ENCODE results near the gene LAYN. TPM values are rescaled to one million over a fixed set of nuclear protein-coding genes. Genes with fewer than 3 reads are reported as not detected.

The LAYN gene
- total RNA-seq, 1 donor, result 66.5 TPM

DNA sequence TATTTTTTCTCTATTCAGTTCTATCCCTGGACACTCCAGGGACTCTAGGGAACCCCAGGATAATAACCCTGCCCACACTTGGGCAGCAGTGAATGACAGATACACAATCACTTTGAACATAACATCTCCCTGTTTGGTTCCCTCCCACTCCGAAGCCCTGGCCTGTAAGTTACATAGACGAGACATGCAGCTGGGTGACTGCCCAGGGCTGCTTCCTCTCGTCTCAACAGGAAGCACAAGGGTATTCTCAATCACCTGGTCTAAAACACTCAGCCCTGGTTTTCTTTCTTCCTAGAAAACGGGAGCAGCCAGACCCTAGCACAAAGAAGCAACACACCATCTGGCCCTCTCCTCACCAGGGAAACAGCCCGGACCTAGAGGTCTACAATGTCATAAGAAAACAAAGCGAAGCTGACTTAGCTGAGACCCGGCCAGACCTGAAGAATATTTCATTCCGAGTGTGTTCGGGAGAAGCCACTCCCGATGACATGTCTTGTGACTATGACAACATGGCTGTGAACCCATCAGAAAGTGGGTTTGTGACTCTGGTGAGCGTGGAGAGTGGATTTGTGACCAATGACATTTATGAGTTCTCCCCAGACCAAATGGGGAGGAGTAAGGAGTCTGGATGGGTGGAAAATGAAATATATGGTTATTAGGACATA lies 19.4 kb downstream of the LAYN start:
- DNase-seq (ENCODE audit: low read depth), result no peak
- TF ChIP-seq, protein P1, sequence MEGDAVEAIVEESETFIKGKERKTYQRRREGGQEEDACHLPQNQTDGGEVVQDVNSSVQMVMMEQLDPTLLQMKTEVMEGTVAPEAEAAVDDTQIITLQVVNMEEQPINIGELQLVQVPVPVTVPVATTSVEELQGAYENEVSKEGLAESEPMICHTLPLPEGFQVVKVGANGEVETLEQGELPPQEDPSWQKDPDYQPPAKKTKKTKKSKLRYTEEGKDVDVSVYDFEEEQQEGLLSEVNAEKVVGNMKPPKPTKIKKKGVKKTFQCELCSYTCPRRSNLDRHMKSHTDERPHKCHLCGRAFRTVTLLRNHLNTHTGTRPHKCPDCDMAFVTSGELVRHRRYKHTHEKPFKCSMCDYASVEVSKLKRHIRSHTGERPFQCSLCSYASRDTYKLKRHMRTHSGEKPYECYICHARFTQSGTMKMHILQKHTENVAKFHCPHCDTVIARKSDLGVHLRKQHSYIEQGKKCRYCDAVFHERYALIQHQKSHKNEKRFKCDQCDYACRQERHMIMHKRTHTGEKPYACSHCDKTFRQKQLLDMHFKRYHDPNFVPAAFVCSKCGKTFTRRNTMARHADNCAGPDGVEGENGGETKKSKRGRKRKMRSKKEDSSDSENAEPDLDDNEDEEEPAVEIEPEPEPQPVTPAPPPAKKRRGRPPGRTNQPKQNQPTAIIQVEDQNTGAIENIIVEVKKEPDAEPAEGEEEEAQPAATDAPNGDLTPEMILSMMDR (IDR thresholded peaks at IDR 0.05; ENCODE audit: insufficient read depth, low read depth, low read length), result no peak

DNA sequence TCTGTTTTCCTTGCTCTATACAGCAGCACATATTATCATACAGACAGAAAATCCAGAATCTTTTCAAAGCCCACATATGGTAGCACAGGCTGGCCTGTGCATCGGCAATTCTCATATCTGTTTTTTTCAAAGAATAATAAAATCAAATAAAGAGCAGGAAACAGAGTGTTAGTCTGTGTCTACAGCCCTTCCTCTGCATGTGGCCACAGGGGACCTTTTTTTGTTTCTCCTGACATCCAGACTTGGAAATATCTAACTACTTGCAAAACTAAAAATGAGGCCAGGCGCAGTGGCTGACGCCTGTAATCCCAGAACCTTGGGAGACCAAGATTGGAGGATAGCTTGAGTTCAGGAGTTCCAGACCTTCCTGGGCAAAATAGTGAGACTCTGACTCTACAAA lies 20.3 kb downstream of the LAYN start:
- TF ChIP-seq, protein P1 (IDR thresholded peaks at IDR 0.05; ENCODE audit: insufficient read depth, low read depth, low read length), result no peak
- no peak for DNase-seq (ENCODE audit: low read depth)
- no peak overlapping the region for H3K4me3 ChIP-seq (ENCODE audit: low read depth, low read length)

More for the DNA sequence above, 19.4 kb downstream of the LAYN start:
- H3K4me3 ChIP-seq (ENCODE audit: low read depth, low read length), result no peak overlapping the region

DNA sequence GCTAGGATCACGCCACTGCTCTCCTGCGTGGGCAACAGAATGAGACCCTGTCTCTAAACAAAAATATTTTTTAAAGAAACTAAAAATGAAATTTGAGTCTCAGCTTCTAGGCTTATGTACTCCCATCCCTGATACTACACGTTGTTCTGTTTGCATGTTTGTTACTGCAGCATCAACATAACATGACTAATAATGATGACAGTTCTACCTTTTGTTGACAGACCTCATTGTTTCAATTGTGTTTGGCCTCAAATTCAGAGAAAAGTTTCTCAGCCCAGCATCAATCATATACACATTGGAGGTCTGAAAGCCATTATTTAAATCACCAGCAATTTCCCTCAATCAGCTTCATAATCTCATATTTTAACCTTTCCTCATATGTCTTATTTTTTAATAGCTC lies 20.8 kb downstream of the LAYN start:
- TF ChIP-seq, protein P1 (IDR thresholded peaks at IDR 0.05; ENCODE audit: insufficient read depth, low read depth, low read length), result no peak
- no peak overlapping the region for H3K4me3 ChIP-seq (ENCODE audit: low read depth, low read length)
- DNase-seq (ENCODE audit: low read depth), result no peak

DNA sequence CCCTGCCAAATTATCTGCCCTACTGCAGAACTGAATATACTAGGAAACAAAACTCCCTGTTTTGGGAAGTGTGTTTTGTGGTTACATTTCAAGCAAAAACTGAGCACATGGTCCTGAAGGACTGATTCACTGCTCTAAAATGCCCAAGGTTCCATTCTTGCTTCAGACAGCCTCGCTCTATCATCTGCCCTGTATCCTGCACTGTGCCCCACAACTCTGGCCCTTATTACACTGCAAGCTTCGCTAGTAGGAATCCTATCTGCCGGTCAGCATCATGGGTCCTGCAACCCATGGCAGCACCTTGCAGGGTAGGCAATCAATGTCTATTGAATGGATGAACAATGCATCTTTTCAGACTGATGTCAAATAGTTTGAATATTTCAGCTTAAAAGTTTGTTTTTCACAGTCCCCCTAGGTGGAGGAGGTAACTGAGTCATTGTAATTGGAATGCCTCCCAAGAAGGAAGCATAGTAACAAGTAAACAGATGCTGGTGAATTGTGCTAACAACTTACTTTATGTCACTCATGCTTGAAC lies 21.3 kb downstream of the LAYN start:
- TF ChIP-seq, protein P1 (IDR thresholded peaks at IDR 0.05; ENCODE audit: insufficient read depth, low read depth, low read length), result no peak
- H3K4me3 ChIP-seq (ENCODE audit: low read depth, low read length), result no peak overlapping the region
- DNase-seq (ENCODE audit: low read depth), result peak; percentile 59

GRCh38 chr11:111562692-111563389 lies 22.3 kb downstream of the LAYN start:
- no peak overlapping the region for H3K4me3 ChIP-seq (ENCODE audit: low read depth, low read length)
- TF ChIP-seq, protein P1 (IDR thresholded peaks at IDR 0.05; ENCODE audit: insufficient read depth, low read depth, low read length), result no peak
- DNase-seq (ENCODE audit: low read depth), result no peak

DNA sequence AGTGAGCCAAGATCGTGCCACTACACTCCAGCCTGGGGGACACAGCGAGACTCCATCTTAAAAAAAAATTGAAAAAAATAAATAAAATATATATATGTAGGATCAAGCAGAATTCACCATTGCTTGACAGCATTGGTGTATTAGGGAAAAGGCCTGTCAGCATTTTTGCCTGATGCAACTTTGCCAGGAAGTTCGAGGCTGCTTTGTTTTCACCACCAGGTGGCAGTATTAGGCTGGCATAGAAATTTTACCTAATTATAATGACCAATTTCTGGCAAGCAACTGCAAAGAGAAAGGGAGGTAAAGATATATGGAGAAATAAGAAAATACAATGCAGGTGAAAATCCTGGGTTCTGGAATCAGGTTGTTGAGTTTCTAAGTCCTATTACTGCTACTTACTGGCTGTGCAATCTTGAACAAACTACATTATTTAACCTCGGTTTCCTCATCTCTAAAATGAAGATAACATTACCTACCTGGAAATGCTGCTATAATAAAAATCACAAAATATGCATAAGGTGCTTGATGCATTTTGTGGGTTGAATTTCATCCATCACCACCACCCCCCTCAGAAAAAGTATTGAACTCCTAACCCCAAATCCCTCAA lies 24.7 kb downstream of the LAYN start:
- TF ChIP-seq, protein P1 (IDR thresholded peaks at IDR 0.05; ENCODE audit: insufficient read depth, low read depth, low read length), result peak; percentile 79
- DNase-seq (ENCODE audit: low read depth), result peak; percentile 83

More for the DNA sequence above, 24.7 kb downstream of the LAYN start:
- H3K4me3 ChIP-seq (ENCODE audit: low read depth, low read length), result no peak overlapping the region

Measured in fibroblast of villous mesenchyme (primary cell).